ENCODE results near the gene ROR1.

The ROR1 gene

DNA sequence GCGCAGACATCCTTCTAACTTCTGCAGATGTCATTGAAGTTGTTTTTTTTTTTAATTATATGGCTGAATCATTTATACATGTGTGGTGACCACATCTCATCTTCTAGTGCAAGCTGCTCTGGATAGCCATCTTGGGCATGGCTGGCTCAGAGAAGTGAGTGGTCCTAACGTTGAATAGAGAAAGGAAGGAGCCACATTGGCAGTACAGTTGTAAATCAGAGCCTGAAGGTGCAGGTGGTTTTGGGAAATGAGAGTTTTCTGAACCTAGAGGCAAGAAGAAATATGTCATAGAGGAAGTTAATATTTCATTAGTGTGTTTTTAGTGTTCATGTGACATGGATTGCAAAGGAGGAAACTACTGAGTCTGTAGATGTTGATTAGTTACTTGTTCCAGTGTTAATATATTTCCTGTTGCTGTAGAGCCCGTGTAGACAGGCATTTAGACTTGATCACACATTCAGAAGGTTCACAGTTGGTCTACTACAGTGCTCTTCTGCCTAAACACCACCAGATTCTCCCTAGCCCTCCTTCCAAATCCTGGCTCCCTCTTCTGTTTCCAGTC, 163.7 kb downstream of the ROR1 start:
- TF ChIP-seq CTCF (IDR thresholded peaks at IDR 0.05; ENCODE audit: low read depth, low read length), result no peak
- Histone ChIP-seq H3K27me3 (no peaks in the 10 kb centered on the region), H3K9me3 (no peaks in the 10 kb centered on the region), H3K4me3 (ENCODE audit: low read depth, low read length) (no peak overlapping the region), H3K4me1 (no peaks in the 10 kb centered on the region), H3K36me3 (no peaks in the 10 kb centered on the region)
- no peak for DNase-seq

DNA sequence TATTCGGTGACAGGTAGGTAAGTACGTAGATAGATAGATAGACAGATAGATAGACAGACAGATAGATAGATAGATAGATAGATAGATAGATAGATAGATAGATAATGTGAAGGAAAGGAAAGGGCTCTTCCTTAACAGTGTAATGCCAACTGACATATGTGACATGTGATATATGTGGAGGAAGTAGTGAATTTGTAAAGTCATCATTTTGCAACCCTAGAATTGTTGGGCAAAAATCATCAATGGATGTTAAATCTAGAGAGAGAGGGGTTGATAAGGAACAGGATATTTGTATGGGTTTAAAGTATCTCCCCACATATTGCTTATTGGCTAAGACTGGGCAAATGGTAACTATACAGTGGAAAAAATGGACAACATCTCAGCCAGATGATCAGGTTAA, 166.6 kb downstream of the ROR1 start:
- Histone ChIP-seq H3K9me3 (no peaks in the 10 kb centered on the region), H3K4me1 (no peaks in the 10 kb centered on the region), H3K36me3 (no peaks in the 10 kb centered on the region), H3K4me3 (ENCODE audit: low read depth, low read length) (no peak overlapping the region), H3K27me3 (no peaks in the 10 kb centered on the region)
- no peak for TF ChIP-seq CTCF (IDR thresholded peaks at IDR 0.05; ENCODE audit: low read depth, low read length)
- no peak for DNase-seq

DNA sequence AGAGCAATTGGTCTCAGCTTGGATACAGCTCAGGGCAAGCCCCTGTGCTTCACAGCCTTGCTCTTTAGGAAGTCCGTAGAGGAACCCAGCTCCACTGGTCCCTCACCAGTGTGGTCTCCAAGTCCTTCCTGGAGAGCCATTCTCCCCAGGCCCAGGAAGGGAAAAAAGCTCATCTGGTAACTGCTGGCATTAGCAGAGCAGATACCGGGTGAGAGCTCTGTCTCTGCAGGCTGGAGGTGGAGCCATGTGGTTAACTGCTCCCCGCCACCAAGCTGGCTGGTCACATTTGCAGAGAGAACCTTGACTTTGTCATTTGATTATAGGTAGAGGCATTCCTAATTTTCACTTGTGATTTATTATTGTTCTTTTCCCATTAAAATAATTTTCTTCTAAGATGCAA, 169.6 kb downstream of the ROR1 start:
- Histone ChIP-seq H3K36me3 (no peaks in the 10 kb centered on the region), H3K4me3 (ENCODE audit: low read depth, low read length) (no peak overlapping the region), H3K27me3 (no peaks in the 10 kb centered on the region), H3K9me3 (no peaks in the 10 kb centered on the region), H3K4me1 (no peaks in the 10 kb centered on the region)
- peak; percentile 13 for DNase-seq
- no peak for TF ChIP-seq CTCF (IDR thresholded peaks at IDR 0.05; ENCODE audit: low read depth, low read length)

- Histone ChIP-seq H3K36me3 (no peaks in the 10 kb centered on the region), H3K27me3 (no peaks in the 10 kb centered on the region), H3K4me1 (no peaks in the 10 kb centered on the region), H3K9me3 (no peaks in the 10 kb centered on the region), H3K4me3 (ENCODE audit: low read depth, low read length) (no peak overlapping the region)
- TF ChIP-seq CTCF (IDR thresholded peaks at IDR 0.05; ENCODE audit: low read depth, low read length), result no peak
- no peak for DNase-seq
These were observed 172.1 kb downstream of the ROR1 start for GRCh38 chr1:63945943-63946342.

DNA sequence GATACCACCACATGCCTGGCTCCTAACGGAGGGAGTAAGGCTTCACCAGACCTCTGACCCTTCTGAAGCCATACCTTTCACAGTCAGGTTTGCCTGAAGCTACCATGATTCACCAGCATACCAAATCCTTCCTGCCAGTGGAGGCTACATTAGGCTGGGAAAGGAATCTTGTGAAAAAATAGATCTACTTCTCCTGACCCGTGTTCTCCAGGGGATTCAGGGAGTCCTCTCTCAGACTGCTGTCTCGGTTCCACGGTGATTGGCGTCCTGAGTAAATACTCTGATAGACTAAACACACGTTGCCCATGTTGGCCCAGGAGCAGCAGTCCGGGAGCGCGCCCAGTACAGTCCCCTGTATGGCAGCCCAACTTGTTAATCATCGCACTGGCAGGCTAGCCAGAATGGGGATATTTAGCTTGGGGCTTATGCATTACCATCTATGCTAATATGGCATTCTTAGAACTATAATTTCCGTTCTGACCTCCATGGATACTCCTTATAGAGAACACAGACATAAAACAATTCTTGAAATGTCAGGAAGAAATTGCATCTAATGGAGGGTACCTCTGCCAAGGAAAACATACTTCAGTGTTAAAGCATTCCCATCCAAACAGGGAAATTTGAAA, 173.2 kb downstream of the ROR1 start:
- no peak for TF ChIP-seq CTCF (IDR thresholded peaks at IDR 0.05; ENCODE audit: low read depth, low read length)
- DNase-seq, result no peak
- H3K4me1 ChIP-seq, result no peaks in the 10 kb centered on the region
- no peaks in the 10 kb centered on the region for H3K36me3 ChIP-seq
- H3K27me3 ChIP-seq, result no peaks in the 10 kb centered on the region
- no peaks in the 10 kb centered on the region for H3K9me3 ChIP-seq
- H3K4me3 ChIP-seq (ENCODE audit: low read depth, low read length), result no peak overlapping the region

DNA sequence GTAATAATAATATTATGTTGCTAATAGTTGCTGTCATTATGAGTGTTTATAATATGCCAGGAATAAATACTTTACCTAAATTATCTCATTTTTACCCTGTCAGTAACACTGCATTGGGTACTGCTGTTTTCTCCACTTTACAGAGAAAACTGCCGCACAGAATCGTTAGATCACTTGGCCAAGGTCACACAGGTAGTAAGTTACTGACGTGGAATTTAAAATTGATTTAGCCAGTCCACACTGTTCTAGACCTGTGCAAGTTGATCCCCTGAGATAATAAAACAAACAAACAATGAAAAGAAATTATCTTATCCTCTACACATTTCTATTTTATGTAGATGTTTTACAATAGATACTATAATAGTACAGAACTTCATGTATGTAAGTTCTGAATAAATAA, 174.1 kb downstream of the ROR1 start:
- Histone ChIP-seq H3K36me3 (no peaks in the 10 kb centered on the region), H3K4me1 (no peaks in the 10 kb centered on the region), H3K27me3 (no peaks in the 10 kb centered on the region), H3K4me3 (ENCODE audit: low read depth, low read length) (no peak overlapping the region), H3K9me3 (no peaks in the 10 kb centered on the region)
- no peak for DNase-seq
- no peak for TF ChIP-seq CTCF (IDR thresholded peaks at IDR 0.05; ENCODE audit: low read depth, low read length)
